A549 (cell line): ENCODE measurements around the gene ELAVL1. TPM values are rescaled to one million over a fixed set of nuclear protein-coding genes. Genes with fewer than 3 reads are reported as not detected.

ENCODE experiments used
- ATAC-seq, 2 experiments: fragments of 200-7000 bp in 1 of 2; fragments of >200 bp in 1 of 2; cut with Nextera tagmentation in 1 of 2; cut with Tn5 transposase in 1 of 2; 3 replicates each; pipeline versions ENCODE4 v1.8.0 to v1.9.1; 2018 to 2020; ENCODE audit warnings: mild to moderate bottlenecking in 1 of 2, moderate library complexity in 1 of 2
- CTCF ChIA-PET: fragments of 300-600 bp; sonication (Branson Sonifier 250); formaldehyde crosslinking; extraction: SDS; loops from one replicate; lab custom pipeline; 2021; ENCODE audit warnings: antibody characterized with exemption, inconsistent platforms; lab: Yijun Ruan, JAX
- POLR2A ChIA-PET: fragments of 350-600 bp; formaldehyde crosslinking; extraction: SDS; loops from one replicate; lab custom pipeline; 2021; ENCODE audit warnings: antibody characterized with exemption, inconsistent platforms; lab: Yijun Ruan, JAX
- DNase-seq, 2 experiments: peaks; one replicate each; pipeline versions ENCODE4 v3.0.0 to v3.0.0-alpha.2; 2011 to 2016; ENCODE audit warnings: low read depth in 1 of 2, low spot score in 1 of 2
- FAIRE-seq: peaks from 2 replicates; lab custom pipeline; 2011; peaks lifted over from hg19 to GRCh38; lab: Jason Lieb, UNC
- H3K27ac ChIP-seq, 2 experiments: fragments of >200 bp; sonication (Bioruptor Twin); formaldehyde crosslinking; 3 replicates each; pipeline ENCODE4 v1.5.1; 2016 to 2017
- H3K4me1 ChIP-seq: fragments of >200 bp; sonication (Bioruptor Twin); formaldehyde crosslinking; 3 replicates; pipeline ENCODE4 v1.6.1; 2016
- H3K4me2 ChIP-seq: fragments of >200 bp; sonication (Bioruptor Twin); formaldehyde crosslinking; 3 replicates; pipeline ENCODE4 v1.6.1; 2016
- H3K4me3 ChIP-seq: fragments of >200 bp; sonication (Bioruptor Twin); formaldehyde crosslinking; 3 replicates; pipeline ENCODE4 v1.5.1; 2016
- H3K9me3 ChIP-seq: fragments of >200 bp; sonication (Bioruptor Twin); formaldehyde crosslinking; 3 replicates; pipeline ENCODE4 v1.6.1; 2016
- CBX2 ChIP-seq: fragments of 200-600 bp; sonication (generic); IDR thresholded peaks from 2 replicates; pipeline ENCODE4 v1.6.1; 2016; ENCODE audit warnings: low read depth, mild to moderate bottlenecking, borderline replicate concordance
- CBX8 ChIP-seq: fragments of 200-600 bp; sonication (generic); IDR thresholded peaks from 2 replicates; pipeline ENCODE4 v1.6.1; 2016
- CEBPB ChIP-seq, 2 experiments: fragments of >200 bp in 1 of 2; sonication (Bioruptor Twin) in 1 of 2; formaldehyde crosslinking in 1 of 2; IDR thresholded peaks; 2 replicates each; pipeline ENCODE4 v1.6.1; 2012 to 2016
- CHD2 ChIP-seq: fragments of 150-350 bp; IDR thresholded peaks from 2 replicates; pipeline ENCODE4 v1.6.1; 2014; ENCODE audit warnings: low read length; ENCODE audit not compliant: partially characterized antibody
- EHMT2 ChIP-seq: fragments of 200-600 bp; sonication (generic); IDR thresholded peaks from 2 replicates; pipeline ENCODE4 v1.6.1; 2016; ENCODE audit warnings: antibody characterized with exemption, low read depth, mild to moderate bottlenecking, moderate library complexity
- ESRRA ChIP-seq: fragments of 150-350 bp; IDR thresholded peaks from 2 replicates; pipeline ENCODE4 v1.6.1; 2014; ENCODE audit warnings: mild to moderate bottlenecking, low read length, borderline replicate concordance
- FOXS1 ChIP-seq: fragments of 250-450 bp; sonication (Bioruptor Pico); IDR thresholded peaks from 2 replicates; pipeline ENCODE4 v1.5.0; 2020; ENCODE audit warnings: mild to moderate bottlenecking, moderate library complexity
- GATA3 ChIP-seq: IDR thresholded peaks from 2 replicates; pipeline ENCODE4 v1.6.1; 2012; ENCODE audit warnings: borderline replicate concordance
- HOXA7 ChIP-seq: fragments of 250-450 bp; sonication (Bioruptor Pico); IDR thresholded peaks from 2 replicates; pipeline ENCODE4 v1.5.0; 2020; ENCODE audit warnings: mild to moderate bottlenecking, moderate library complexity
- HOXB5 ChIP-seq: fragments of 250-450 bp; sonication (Bioruptor Pico); IDR thresholded peaks from 2 replicates; pipeline ENCODE4 v1.5.0; 2020; ENCODE audit warnings: mild to moderate bottlenecking, moderate library complexity
- JUN ChIP-seq, 2 experiments: fragments of >200 bp; sonication (Bioruptor Twin); formaldehyde crosslinking; IDR thresholded peaks; 2 replicates in 1 of 2; 3 replicates in 1 of 2; pipeline ENCODE4 v1.6.1; 2016 to 2017
- JUNB ChIP-seq: fragments of >200 bp; sonication (Bioruptor Twin); formaldehyde crosslinking; IDR thresholded peaks from 2 replicates; pipeline ENCODE4 v1.6.1; 2016
- MAFK ChIP-seq: fragments of 450-650 bp; IDR thresholded peaks from 2 replicates; pipeline ENCODE4 v1.6.1; 2014; ENCODE audit not compliant: partially characterized antibody
- MAZ ChIP-seq: fragments of 150-350 bp; IDR thresholded peaks from 2 replicates; pipeline ENCODE4 v1.6.1; 2014; ENCODE audit warnings: antibody characterized with exemption, low read depth, low read length, borderline replicate concordance
- MYC ChIP-seq: IDR thresholded peaks from 2 replicates; pipeline ENCODE4 v1.6.1; 2012; ENCODE audit warnings: mild to moderate bottlenecking, inconsistent platforms, low read length, improper control_type of control experiment, borderline replicate concordance
- NFE2L2 ChIP-seq: fragments of 150-350 bp; conservative IDR thresholded peaks from 2 replicates; pipeline ENCODE4 v1.6.1; 2014; ENCODE audit warnings: low read length
- NPAS2 ChIP-seq: fragments of 250-450 bp; sonication (Bioruptor Pico); IDR thresholded peaks from 2 replicates; pipeline ENCODE4 v1.8.0; 2022; ENCODE audit warnings: mild to moderate bottlenecking, moderate library complexity, borderline replicate concordance
- PHF8 ChIP-seq: fragments of 200-600 bp; sonication (generic); IDR thresholded peaks from 2 replicates; pipeline ENCODE4 v1.6.1; 2016; ENCODE audit warnings: low read depth, mild to moderate bottlenecking, antibody characterized with exemption, moderate library complexity, borderline replicate concordance
- POLR2AphosphoS2 ChIP-seq: conservative IDR thresholded peaks from 2 replicates; pipeline ENCODE4 v1.6.1; 2012; ENCODE audit warnings: low read length, improper control_type of control experiment, inconsistent platforms
- RFX5 ChIP-seq: fragments of 450-650 bp; IDR thresholded peaks from 2 replicates; pipeline ENCODE4 v1.7.1; 2014; ENCODE audit warnings: antibody characterized with exemption, mild to moderate bottlenecking, moderate library complexity
- SREBF2 ChIP-seq: fragments of 450-650 bp; IDR thresholded peaks from 2 replicates; pipeline ENCODE4 v1.6.1; 2014; ENCODE audit warnings: mild to moderate bottlenecking, moderate library complexity
- ZFP36 ChIP-seq: fragments of 450-650 bp; IDR thresholded peaks from 2 replicates; pipeline ENCODE4 v1.6.1; 2014; ENCODE audit warnings: borderline replicate concordance; ENCODE audit not compliant: partially characterized antibody
- ZSCAN20 ChIP-seq: fragments of 250-450 bp; sonication (Bioruptor Pico); IDR thresholded peaks from 2 replicates; pipeline ENCODE4 v1.8.0; 2022; ENCODE audit warnings: mild to moderate bottlenecking, moderate library complexity
- WGBS: methylation state at CpG from one replicate; pipeline ENCODE4 v1.1.6; 2017; ENCODE audit errors: missing lambda C conversion rate; 5-methylcytosine and 5-hydroxymethylcytosine counted together
- polyA plus RNA-seq, 4 experiments: library from polyadenylated mRNA; depleted of rRNA in 3 of 4; stranded (reverse); fragments of >200 nt; fragmentation: RNase III in 1 of 4; extraction: RNeasy Plus Mini Kit Qiagen cat#74134 plus additional on column Dnase treatment in 1 of 4; gene quantifications; 2 replicates in 3 of 4; 3 replicates in 1 of 4; pipeline ENCODE4 v1.2.3, GENCODE V29; 2011 to 2017
- TF ChIP-seq, protein P1 (sequence below): fragments of 450-650 bp; IDR thresholded peaks from 2 replicates; pipeline ENCODE4 v1.6.1; 2014; ENCODE audit warnings: antibody characterized with exemption
- TF ChIP-seq, protein P2 (sequence below): fragments of >200 bp; sonication (Bioruptor Twin); formaldehyde crosslinking; IDR thresholded peaks from 2 replicates; pipeline ENCODE4 v1.6.1; 2016
- TF ChIP-seq, protein P3 (sequence below): IDR thresholded peaks from 2 replicates; pipeline ENCODE4 v1.6.1; 2012
- TF ChIP-seq, protein P4 (sequence below): fragments of >200 bp; sonication (Bioruptor Twin); formaldehyde crosslinking; IDR thresholded peaks from 3 replicates; pipeline ENCODE4 v1.5.1; 2016
- TF ChIP-seq, protein P5 (sequence below): IDR thresholded peaks from 2 replicates; pipeline ENCODE4 v1.6.1; 2012

The ELAVL1 gene
- polyA plus RNA-seq, 2 of the 4 experiments (the other 2 are of a cell fraction), result 39.3 to 55.6 TPM

DNA sequence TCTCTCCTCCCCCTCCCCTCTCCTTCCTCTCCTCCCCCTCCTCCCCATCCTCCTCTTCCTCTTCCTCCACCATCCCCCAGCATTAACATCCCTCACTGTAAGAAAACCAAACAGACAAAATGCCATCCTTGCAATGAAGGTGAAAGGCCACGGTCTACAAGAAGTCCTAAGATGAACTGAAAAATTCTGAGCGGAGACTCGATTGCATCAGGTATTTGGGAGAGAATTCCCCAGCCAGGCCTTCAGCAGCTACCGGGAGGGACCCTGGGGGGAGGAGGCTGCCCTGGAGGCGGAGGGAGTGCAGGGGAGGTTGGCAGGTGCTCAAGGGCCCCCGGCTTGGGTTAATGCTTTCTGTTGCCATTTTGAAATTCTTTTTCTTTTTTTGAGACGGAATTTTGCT lies 51.9 kb downstream of the ELAVL1 start:
- TF ChIP-seq ZSCAN20 (CRISPR knock-in tag) (no peak), POLR2AphosphoS2 (no peak), CHD2 (no peak), NPAS2 (CRISPR knock-in tag) (no peak), GATA3 (no peak), HOXB5 (CRISPR knock-in tag) (no peak), CBX2 (no peak), ZFP36 (no peak), PHF8 (no peak), JUNB (no peak), MAFK (no peak), MAZ (no peak), JUN (IDR thresholded peaks at IDR 0.05) (no peak)
- TF ChIP-seq, protein P1, sequence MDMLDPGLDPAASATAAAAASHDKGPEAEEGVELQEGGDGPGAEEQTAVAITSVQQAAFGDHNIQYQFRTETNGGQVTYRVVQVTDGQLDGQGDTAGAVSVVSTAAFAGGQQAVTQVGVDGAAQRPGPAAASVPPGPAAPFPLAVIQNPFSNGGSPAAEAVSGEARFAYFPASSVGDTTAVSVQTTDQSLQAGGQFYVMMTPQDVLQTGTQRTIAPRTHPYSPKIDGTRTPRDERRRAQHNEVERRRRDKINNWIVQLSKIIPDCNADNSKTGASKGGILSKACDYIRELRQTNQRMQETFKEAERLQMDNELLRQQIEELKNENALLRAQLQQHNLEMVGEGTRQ, result no peak
- TF ChIP-seq, protein P2, sequence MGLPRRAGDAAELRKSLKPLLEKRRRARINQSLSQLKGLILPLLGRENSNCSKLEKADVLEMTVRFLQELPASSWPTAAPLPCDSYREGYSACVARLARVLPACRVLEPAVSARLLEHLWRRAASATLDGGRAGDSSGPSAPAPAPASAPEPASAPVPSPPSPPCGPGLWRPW, result no peak
- TF ChIP-seq, protein P3, sequence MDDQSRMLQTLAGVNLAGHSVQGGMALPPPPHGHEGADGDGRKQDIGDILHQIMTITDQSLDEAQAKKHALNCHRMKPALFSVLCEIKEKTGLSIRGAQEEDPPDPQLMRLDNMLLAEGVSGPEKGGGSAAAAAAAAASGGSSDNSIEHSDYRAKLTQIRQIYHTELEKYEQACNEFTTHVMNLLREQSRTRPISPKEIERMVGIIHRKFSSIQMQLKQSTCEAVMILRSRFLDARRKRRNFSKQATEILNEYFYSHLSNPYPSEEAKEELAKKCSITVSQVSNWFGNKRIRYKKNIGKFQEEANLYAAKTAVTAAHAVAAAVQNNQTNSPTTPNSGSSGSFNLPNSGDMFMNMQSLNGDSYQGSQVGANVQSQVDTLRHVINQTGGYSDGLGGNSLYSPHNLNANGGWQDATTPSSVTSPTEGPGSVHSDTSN, result no peak
- 73% methylated on average over 7 of the region's 7 CpGs for WGBS
- DNase-seq, result no peak
- POLR2A ChIA-PET, result no interaction called here
- H3K4me1 ChIP-seq, result no peaks in the 10 kb centered on the region
- no peaks in the 10 kb centered on the region for H3K9me3 ChIP-seq
- FAIRE-seq, result no peak
- CTCF ChIA-PET, result interaction anchor here (2.2 kb wide), 1 partner anchor 10 kb away, joined by 12 read pairs; the partner anchor contains the start of gene TIMM44
- H3K4me2 ChIP-seq, result no peak overlapping the region
- ATAC-seq, result no peak
- no peak overlapping the region for H3K27ac ChIP-seq
- no peak overlapping the region for H3K4me3 ChIP-seq

DNA sequence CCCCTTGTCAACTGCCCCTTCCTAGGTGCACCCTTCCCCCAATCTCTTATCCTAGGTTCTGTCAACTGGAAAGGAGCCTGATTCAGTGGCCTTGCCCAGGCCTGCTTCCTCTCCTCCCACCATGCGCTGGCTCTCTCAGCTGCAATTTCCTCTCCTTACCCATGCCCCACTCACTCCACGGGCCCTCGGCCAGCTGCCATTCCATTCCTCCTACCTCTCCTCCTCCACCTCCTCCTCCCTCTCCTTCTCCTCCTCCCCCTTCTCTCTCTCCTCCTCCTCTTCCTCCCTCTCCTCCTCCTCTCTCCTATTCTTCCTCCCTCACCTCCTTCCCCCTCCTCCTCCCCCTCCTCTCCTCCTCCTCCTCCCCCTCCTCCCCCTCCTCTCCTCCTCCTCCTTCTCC lies 52.4 kb downstream of the ELAVL1 start:
- FAIRE-seq, result no peak
- Histone ChIP-seq H3K4me3 (no peak overlapping the region), H3K9me3 (no peaks in the 10 kb centered on the region), H3K27ac (no peak overlapping the region), H3K4me1 (no peaks in the 10 kb centered on the region), H3K4me2 (no peak overlapping the region)
- ATAC-seq, result peak; percentile 42 to 52; a peak in 4 of 6 replicates
- no peak for DNase-seq
- ChIA-PET CTCF (interaction anchor here (1.3 to 2.2 kb wide), 3 partner anchors 9 to 50 kb away, joined by 4 to 12 read pairs (median 5); partner anchors contain the start of gene TIMM44), POLR2A (interaction anchor here (0.7 kb wide), 1 partner anchor 294 kb away, joined by 3 read pairs; no protein-coding TSS in a partner anchor)
- TF ChIP-seq ZFP36 (no peak), MAFK (no peak), CBX8 (no peak), RFX5 (no peak), CHD2 (no peak), EHMT2 (no peak), CEBPB (IDR thresholded peaks at IDR 0.05) (no peak), MYC (no peak), NFE2L2 (no peak), JUN (IDR thresholded peaks at IDR 0.05) (no peak), HOXA7 (CRISPR knock-in tag) (no peak), SREBF2 (no peak), MAZ (no peak), FOXS1 (CRISPR knock-in tag) (no peak), ESRRA (no peak)
- TF ChIP-seq, protein P4, sequence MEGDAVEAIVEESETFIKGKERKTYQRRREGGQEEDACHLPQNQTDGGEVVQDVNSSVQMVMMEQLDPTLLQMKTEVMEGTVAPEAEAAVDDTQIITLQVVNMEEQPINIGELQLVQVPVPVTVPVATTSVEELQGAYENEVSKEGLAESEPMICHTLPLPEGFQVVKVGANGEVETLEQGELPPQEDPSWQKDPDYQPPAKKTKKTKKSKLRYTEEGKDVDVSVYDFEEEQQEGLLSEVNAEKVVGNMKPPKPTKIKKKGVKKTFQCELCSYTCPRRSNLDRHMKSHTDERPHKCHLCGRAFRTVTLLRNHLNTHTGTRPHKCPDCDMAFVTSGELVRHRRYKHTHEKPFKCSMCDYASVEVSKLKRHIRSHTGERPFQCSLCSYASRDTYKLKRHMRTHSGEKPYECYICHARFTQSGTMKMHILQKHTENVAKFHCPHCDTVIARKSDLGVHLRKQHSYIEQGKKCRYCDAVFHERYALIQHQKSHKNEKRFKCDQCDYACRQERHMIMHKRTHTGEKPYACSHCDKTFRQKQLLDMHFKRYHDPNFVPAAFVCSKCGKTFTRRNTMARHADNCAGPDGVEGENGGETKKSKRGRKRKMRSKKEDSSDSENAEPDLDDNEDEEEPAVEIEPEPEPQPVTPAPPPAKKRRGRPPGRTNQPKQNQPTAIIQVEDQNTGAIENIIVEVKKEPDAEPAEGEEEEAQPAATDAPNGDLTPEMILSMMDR, result no peak
- TF ChIP-seq, protein P5, sequence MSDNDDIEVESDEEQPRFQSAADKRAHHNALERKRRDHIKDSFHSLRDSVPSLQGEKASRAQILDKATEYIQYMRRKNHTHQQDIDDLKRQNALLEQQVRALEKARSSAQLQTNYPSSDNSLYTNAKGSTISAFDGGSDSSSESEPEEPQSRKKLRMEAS, result no peak
- 60% methylated on average over 3 of the region's 3 CpGs for WGBS
